HepG2 (cell line): ENCODE data around the gene CARMIL1.

Source experiments
- ADNP ChIP-seq: sonication (generic); formaldehyde crosslinking; IDR thresholded peaks from 2 replicates; pipeline ENCODE4 v1.4.0; 2020; ENCODE audit warnings: missing genetic modification reagents
- BRF2 ChIP-seq: sonication (generic); formaldehyde crosslinking; IDR thresholded peaks from 2 replicates; pipeline ENCODE4 v1.8.1; 2022; ENCODE audit warnings: mild to moderate bottlenecking, missing genetic modification reagents
- FOXK2 ChIP-seq: fragments of 450-650 bp; IDR thresholded peaks from 2 replicates; pipeline ENCODE4 v1.6.1; 2016
- MEIS2 ChIP-seq: sonication (generic); formaldehyde crosslinking; IDR thresholded peaks from 2 replicates; pipeline ENCODE4 v1.9.0; 2021; ENCODE audit warnings: mild to moderate bottlenecking, missing genetic modification reagents
- ZNF138 ChIP-seq: sonication (generic); formaldehyde crosslinking; IDR thresholded peaks from 2 replicates; pipeline ENCODE4 v1.5.0; 2020; ENCODE audit warnings: mild to moderate bottlenecking, low read depth, missing genetic modification reagents

GRCh38 chr6:25637960-25638434, 358.8 kb downstream of the CARMIL1 start:
- TF ChIP-seq ZNF138 (CRISPR knock-in tag): no peak
- TF ChIP-seq ADNP: no peak
- TF ChIP-seq FOXK2: no peak
- no peak for TF ChIP-seq MEIS2 (CRISPR knock-in tag)
- TF ChIP-seq BRF2 (CRISPR knock-in tag): no peak
